ENCODE measurements around the gene F7. TPM values are rescaled to one million over a fixed set of nuclear protein-coding genes. Genes with fewer than 3 reads are reported as not detected.

F7 gene
- total and polyA plus RNA-seq, 2 donors (not counting 1 experiment from before 2014, with no cell fraction given) = not detected

- ChIA-PET POLR2A (no interaction called here), CTCF (no interaction called here)
- no CpG with 5 or more reads among the region's 10 CpGs for WGBS (ENCODE audit: insufficient coverage)
- Mint-ChIP-seq H3K9me3 (ENCODE audit: insufficient read depth) (no peaks in the 10 kb centered on the region), H3K4me3 (no peak overlapping the region), H3K27me3 (no peaks in the 10 kb centered on the region), H3K27ac (no peak overlapping the region), H3K4me1 (peaks cover 9% of the 10 kb centered on the region)
- Histone ChIP-seq H3K36me3 (replicated peaks in 1 of 2; ENCODE audit: control extremely low read depth in 1 of 2, control insufficient read depth in 1 of 2, extremely low read depth in 1 of 2, insufficient read depth in 2 of 2, low read length in 1 of 2) (peaks cover 0 to 5% of the 10 kb centered on the region in 2 experiments), H2AFZ (ENCODE audit: insufficient read depth, low read depth, low read length, poor library complexity, severe bottlenecking) (no peak overlapping the region), H3K27me3 (replicated peaks in 1 of 4; ENCODE audit: control extremely low read depth in 1 of 4, control insufficient read depth in 3 of 4, insufficient read depth in 4 of 4, low read length in 3 of 4) (peaks cover 0 to 5% (median 0%) of the 10 kb centered on the region in 4 experiments), H3K4me1 (ENCODE audit: control insufficient read depth in 2 of 2, insufficient read depth in 2 of 2, low read length in 2 of 2) (peaks cover 0 to 5% of the 10 kb centered on the region in 2 donors), H3K79me2 (ENCODE audit: control insufficient read depth, insufficient read depth, low read length) (no peaks in the 10 kb centered on the region), H3K9ac (ENCODE audit: low read length) (no peak overlapping the region), H3K27ac (ENCODE audit: low read length in 2 of 2) (no peak overlapping the region), H3K9me3 (ENCODE audit: control extremely low read depth in 1 of 3, control insufficient read depth in 2 of 3, insufficient read depth in 1 of 3, low read length in 2 of 3) (peaks cover 0 to 3% (median 0%) of the 10 kb centered on the region in 3 donors), H4K20me1 (ENCODE audit: control insufficient read depth, insufficient read depth, low read length, poor library complexity, severe bottlenecking) (no peaks in the 10 kb centered on the region), H3K4me2 (replicated peaks; ENCODE audit: low read depth, low read length, poor library complexity, severe bottlenecking) (no peak overlapping the region), H3K4me3 (ENCODE audit: control extremely low read depth in 1 of 5, extremely low read depth in 1 of 5, insufficient read depth in 1 of 5, low read depth in 2 of 5, low read length in 4 of 5) (no peak overlapping the region)
- intact Hi-C loops (cut with micrococcal nuclease) = no loop called here
- TF ChIP-seq, protein P1, sequence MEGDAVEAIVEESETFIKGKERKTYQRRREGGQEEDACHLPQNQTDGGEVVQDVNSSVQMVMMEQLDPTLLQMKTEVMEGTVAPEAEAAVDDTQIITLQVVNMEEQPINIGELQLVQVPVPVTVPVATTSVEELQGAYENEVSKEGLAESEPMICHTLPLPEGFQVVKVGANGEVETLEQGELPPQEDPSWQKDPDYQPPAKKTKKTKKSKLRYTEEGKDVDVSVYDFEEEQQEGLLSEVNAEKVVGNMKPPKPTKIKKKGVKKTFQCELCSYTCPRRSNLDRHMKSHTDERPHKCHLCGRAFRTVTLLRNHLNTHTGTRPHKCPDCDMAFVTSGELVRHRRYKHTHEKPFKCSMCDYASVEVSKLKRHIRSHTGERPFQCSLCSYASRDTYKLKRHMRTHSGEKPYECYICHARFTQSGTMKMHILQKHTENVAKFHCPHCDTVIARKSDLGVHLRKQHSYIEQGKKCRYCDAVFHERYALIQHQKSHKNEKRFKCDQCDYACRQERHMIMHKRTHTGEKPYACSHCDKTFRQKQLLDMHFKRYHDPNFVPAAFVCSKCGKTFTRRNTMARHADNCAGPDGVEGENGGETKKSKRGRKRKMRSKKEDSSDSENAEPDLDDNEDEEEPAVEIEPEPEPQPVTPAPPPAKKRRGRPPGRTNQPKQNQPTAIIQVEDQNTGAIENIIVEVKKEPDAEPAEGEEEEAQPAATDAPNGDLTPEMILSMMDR (IDR thresholded peaks at IDR 0.05) = no peak
- no peak for TF ChIP-seq EZH2 (IDR thresholded peaks at IDR 0.05; ENCODE audit: borderline replicate concordance, insufficient read depth, low read depth, low read length, poor library complexity, severe bottlenecking)
- DNase-seq (no peak), ATAC-seq (ENCODE audit: low read depth) (no peak)
Measured at GRCh38 chr13:113167155-113167554, 61.6 kb downstream of the F7 start.

- TF ChIP-seq EZH2 (IDR thresholded peaks at IDR 0.05; ENCODE audit: borderline replicate concordance, insufficient read depth, low read depth, low read length, poor library complexity, severe bottlenecking) = no peak
- TF ChIP-seq, protein P1 (IDR thresholded peaks at IDR 0.05) = no peak
- H4K20me1 ChIP-seq (ENCODE audit: control insufficient read depth, insufficient read depth, low read length, poor library complexity, severe bottlenecking) = no peaks in the 10 kb centered on the region
- DNase-seq = no peak
- H3K9ac ChIP-seq (ENCODE audit: low read length) = no peak overlapping the region
- H2AFZ ChIP-seq (ENCODE audit: insufficient read depth, low read depth, low read length, poor library complexity, severe bottlenecking) = no peak overlapping the region
- peaks cover 0 to 5% (median 0%) of the 10 kb centered on the region in 4 experiments for H3K27me3 ChIP-seq (replicated peaks in 1 of 4; ENCODE audit: control extremely low read depth in 1 of 4, control insufficient read depth in 3 of 4, insufficient read depth in 4 of 4, low read length in 3 of 4)
- Mint-ChIP-seq H3K9me3 (ENCODE audit: insufficient read depth) (no peaks in the 10 kb centered on the region), H3K27ac (no peak overlapping the region), H3K4me3 (no peak overlapping the region), H3K27me3 (no peaks in the 10 kb centered on the region), H3K4me1 (peaks cover 9% of the 10 kb centered on the region)
- peaks cover 0 to 7% of the 10 kb centered on the region in 2 experiments for H3K36me3 ChIP-seq (replicated peaks in 1 of 2; ENCODE audit: control extremely low read depth in 1 of 2, control insufficient read depth in 1 of 2, extremely low read depth in 1 of 2, insufficient read depth in 2 of 2, low read length in 1 of 2)
- intact Hi-C loops (cut with micrococcal nuclease) = no loop called here
- no CpG with 5 or more reads among the region's 3 CpGs for WGBS (ENCODE audit: insufficient coverage)
- H3K4me1 ChIP-seq (ENCODE audit: control insufficient read depth in 2 of 2, insufficient read depth in 2 of 2, low read length in 2 of 2) = peaks cover 0 to 5% of the 10 kb centered on the region in 2 donors
- POLR2A ChIA-PET = no interaction called here
- no peak overlapping the region for H3K4me3 ChIP-seq (ENCODE audit: control extremely low read depth in 1 of 5, extremely low read depth in 1 of 5, insufficient read depth in 1 of 5, low read depth in 2 of 5, low read length in 4 of 5)
- H3K79me2 ChIP-seq (ENCODE audit: control insufficient read depth, insufficient read depth, low read length) = no peaks in the 10 kb centered on the region
- H3K4me2 ChIP-seq (replicated peaks; ENCODE audit: low read depth, low read length, poor library complexity, severe bottlenecking) = no peak overlapping the region
- H3K27ac ChIP-seq (ENCODE audit: low read length in 2 of 2) = no peak overlapping the region
- no peak for ATAC-seq (ENCODE audit: low read depth)
- CTCF ChIA-PET = no interaction called here
- H3K9me3 ChIP-seq (ENCODE audit: control extremely low read depth in 1 of 3, control insufficient read depth in 2 of 3, insufficient read depth in 1 of 3, low read length in 2 of 3) = peaks cover 0 to 3% (median 0%) of the 10 kb centered on the region in 3 donors
Measured at GRCh38 chr13:113167575-113167974, 62.0 kb downstream of the F7 start.

All from B cell (primary cell).